Activated CD8-positive, alpha-beta T cell treated with anti-CD3 and anti-CD28 coated beads for 36 hours (primary cell): ENCODE data around the gene UTRN. TPM values are rescaled to one million over a fixed set of nuclear protein-coding genes. Genes with fewer than 3 reads are reported as not detected.
A peak's percentile ranks its signal among the peaks of the same experiment; 100 is the strongest.

Experiments
- ATAC-seq: fragments of 200-7000 bp; cut with Tn5 transposase; one replicate; pipeline ENCODE4 v1.10.0; 2021; ENCODE audit warnings: mild to moderate bottlenecking, moderate library complexity
- CTCF ChIA-PET: fragments of 350-600 bp; sonication (Branson Sonifier 250); formaldehyde crosslinking; loops from one replicate; lab custom pipeline; 2021; ENCODE audit warnings: antibody characterized with exemption; lab: Charles Lee
- POLR2A ChIA-PET: fragments of 350-600 bp; sonication (Branson Sonifier 250); formaldehyde crosslinking; loops from one replicate; lab custom pipeline; 2021; ENCODE audit warnings: antibody characterized with exemption; lab: Charles Lee
- DNase-seq: peaks from one replicate; pipeline ENCODE4 v3.0.0-alpha.2; 2020
- H3K27ac Mint-ChIP-seq: one replicate; pipeline ENCODE4 v1.8.0; 2021; ENCODE audit warnings: mild to moderate bottlenecking, mixed read lengths
- H3K27me3 Mint-ChIP-seq: one replicate; pipeline ENCODE4 v1.8.0; 2021; ENCODE audit warnings: mixed read lengths
- H3K36me3 Mint-ChIP-seq: one replicate; pipeline ENCODE4 v1.8.0; 2021; ENCODE audit warnings: low read depth, mixed read lengths
- H3K4me1 Mint-ChIP-seq: one replicate; pipeline ENCODE4 v1.8.0; 2021; ENCODE audit warnings: low read depth, mixed read lengths
- H3K4me3 Mint-ChIP-seq: one replicate; pipeline ENCODE4 v1.8.0; 2021; ENCODE audit warnings: mild to moderate bottlenecking, moderate library complexity, mixed read lengths
- H3K9me3 Mint-ChIP-seq: one replicate; pipeline ENCODE4 v1.8.0; 2021; ENCODE audit warnings: mixed read lengths
- intact Hi-C: fragments of 100-400 bp; cut with micrococcal nuclease; formaldehyde crosslinking; loops from one replicate; pipeline ENCODE4 v1.10.0; 2022
- total RNA-seq, 2 experiments: library from RNA; stranded (reverse); gene quantifications; one replicate each; pipeline ENCODE4 v1.2.3, GENCODE V29; 2021
- TF ChIP-seq, protein P1 (sequence below): fragments of 200-600 bp; IDR thresholded peaks from one replicate; pipeline ENCODE4 v1.8.0; 2022; ENCODE audit warnings: antibody characterized with exemption, mild to moderate bottlenecking

Gene UTRN
- total RNA-seq: 10 to 100 TPM; 53.9 to 58.5 TPM

DNA sequence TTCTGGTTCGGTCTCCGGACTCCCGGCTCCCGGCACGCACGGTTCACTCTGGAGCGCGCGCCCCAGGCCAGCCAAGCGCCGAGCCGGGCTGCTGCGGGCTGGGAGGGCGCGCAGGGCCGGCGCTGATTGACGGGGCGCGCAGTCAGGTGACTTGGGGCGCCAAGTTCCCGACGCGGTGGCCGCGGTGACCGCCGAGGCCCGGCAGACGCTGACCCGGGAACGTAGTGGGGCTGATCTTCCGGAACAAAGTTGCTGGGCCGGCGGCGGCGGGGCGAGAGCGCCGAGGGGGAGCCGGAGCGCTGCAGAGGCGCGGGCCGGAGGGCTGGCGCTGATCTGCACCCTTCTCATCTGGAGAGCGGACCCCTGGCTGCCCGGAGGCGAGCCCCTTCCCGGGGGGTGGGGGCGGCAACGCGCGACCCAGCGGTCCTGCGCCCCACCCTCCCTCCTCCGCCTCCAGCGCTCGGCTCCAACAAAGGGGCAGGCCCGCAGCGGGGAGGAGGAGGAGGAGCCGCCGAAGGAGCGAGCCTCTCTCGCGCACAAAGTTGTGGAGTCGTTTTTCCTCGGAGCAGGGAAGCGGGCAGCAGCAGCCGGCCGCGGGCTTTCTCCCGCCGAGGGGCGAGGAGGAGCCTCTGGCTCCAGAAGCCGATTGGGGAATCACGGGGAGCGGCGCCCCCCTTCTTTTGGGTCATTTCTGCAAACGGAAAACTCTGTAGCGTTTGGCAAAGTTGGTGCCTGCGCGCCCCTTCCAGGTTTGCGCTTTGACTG is at the start of gene UTRN:
UTRN (plus strand) TSS at position 553 of the 765 bp plus-strand sequence. CDS start 6,494 bp downstream, outside the sequence.
- H3K27me3 Mint-ChIP-seq: peaks cover 18% of the 10 kb centered on the region
- ChIA-PET POLR2A (interaction anchor here (1.0 to 2.3 kb wide), 4 partner anchors 14 to 134 kb away, joined by 3 to 9 read pairs (median 4); no protein-coding TSS in a partner anchor), CTCF (interaction anchor here (1.0 to 1.7 kb wide), 3 partner anchors 10 to 66 kb away, joined by 3 to 5 read pairs (median 5); no protein-coding TSS in a partner anchor)
- intact Hi-C loops: loop anchor here (5.0 kb wide), 1 partner anchor 67 kb away; no protein-coding TSS in a partner anchor
- H3K4me3 Mint-ChIP-seq: peak within 1 kb of the TSS; percentile 78
- H3K36me3 Mint-ChIP-seq: no peaks in the 10 kb centered on the region
- TF ChIP-seq, protein P1, sequence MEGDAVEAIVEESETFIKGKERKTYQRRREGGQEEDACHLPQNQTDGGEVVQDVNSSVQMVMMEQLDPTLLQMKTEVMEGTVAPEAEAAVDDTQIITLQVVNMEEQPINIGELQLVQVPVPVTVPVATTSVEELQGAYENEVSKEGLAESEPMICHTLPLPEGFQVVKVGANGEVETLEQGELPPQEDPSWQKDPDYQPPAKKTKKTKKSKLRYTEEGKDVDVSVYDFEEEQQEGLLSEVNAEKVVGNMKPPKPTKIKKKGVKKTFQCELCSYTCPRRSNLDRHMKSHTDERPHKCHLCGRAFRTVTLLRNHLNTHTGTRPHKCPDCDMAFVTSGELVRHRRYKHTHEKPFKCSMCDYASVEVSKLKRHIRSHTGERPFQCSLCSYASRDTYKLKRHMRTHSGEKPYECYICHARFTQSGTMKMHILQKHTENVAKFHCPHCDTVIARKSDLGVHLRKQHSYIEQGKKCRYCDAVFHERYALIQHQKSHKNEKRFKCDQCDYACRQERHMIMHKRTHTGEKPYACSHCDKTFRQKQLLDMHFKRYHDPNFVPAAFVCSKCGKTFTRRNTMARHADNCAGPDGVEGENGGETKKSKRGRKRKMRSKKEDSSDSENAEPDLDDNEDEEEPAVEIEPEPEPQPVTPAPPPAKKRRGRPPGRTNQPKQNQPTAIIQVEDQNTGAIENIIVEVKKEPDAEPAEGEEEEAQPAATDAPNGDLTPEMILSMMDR: no peak
- H3K27ac Mint-ChIP-seq: peak within 1 kb of the TSS; percentile 82
- DNase-seq: peak; percentile 56
- no peaks in the 10 kb centered on the region for H3K9me3 Mint-ChIP-seq
- peaks cover 11% of the 10 kb centered on the region for H3K4me1 Mint-ChIP-seq
- peak; percentile 68 for ATAC-seq

DNA sequence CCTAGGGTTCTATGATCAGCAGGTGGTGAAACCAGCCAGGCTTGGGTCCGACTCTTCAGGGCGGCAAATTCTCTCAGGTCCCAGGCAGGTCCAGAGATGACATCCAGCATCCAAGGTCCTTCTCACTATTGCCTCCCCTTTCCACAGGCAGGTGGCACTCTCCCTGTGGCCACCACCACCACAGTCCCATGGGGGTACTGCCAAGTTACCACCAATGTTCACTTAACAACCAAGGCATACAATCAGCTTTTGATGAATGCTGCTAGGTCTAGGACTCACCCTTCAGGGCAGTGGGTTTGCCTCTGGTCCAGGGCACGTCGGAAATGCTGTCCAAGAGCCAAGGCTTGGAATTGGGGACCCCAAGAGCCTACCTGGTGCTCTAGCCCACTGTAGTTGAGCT is 40.4 kb upstream of the UTRN start:
- ATAC-seq (no peak), DNase-seq (no peak)
- intact Hi-C loops: no loop called here
- TF ChIP-seq, protein P1: no peak
- ChIA-PET POLR2A (interaction anchor here (1.1 kb wide), 1 partner anchor 16 kb away, joined by 3 read pairs; no protein-coding TSS in a partner anchor), CTCF (interaction anchor here (1.1 kb wide), 1 partner anchor 26 kb away, joined by 3 read pairs; no protein-coding TSS in a partner anchor)
- H3K9me3 Mint-ChIP-seq: no peaks in the 10 kb centered on the region
- no peak overlapping the region for H3K4me3 Mint-ChIP-seq
- H3K27me3 Mint-ChIP-seq: peaks cover 2% of the 10 kb centered on the region
- no peaks in the 10 kb centered on the region for H3K36me3 Mint-ChIP-seq
- H3K4me1 Mint-ChIP-seq: peaks cover 17% of the 10 kb centered on the region
- no peak overlapping the region for H3K27ac Mint-ChIP-seq

DNA sequence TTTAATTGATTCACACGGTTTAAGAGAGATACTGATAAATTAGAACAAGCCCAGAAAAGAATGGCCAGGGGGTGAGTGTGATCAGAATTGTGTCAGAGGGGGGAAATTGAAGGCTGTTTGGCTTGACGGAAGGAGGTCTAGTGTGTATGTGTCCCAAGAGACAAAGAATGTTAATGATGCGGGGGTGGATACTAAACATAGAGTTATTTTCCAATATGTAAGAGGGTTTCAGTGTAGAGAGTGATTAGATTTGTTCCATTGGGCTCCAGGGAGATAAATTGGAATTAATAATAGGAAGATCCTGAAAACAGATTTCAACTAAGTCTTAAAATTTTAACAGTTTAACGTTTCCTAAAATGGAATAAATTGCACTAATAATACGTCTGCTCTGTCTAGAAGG is 38.1 kb upstream of the UTRN start:
- intact Hi-C loops: no loop called here
- Mint-ChIP-seq H3K36me3 (no peaks in the 10 kb centered on the region), H3K9me3 (no peaks in the 10 kb centered on the region), H3K4me1 (peaks cover 17% of the 10 kb centered on the region), H3K4me3 (no peak overlapping the region), H3K27ac (no peak overlapping the region), H3K27me3 (peaks cover 5% of the 10 kb centered on the region)
- DNase-seq: no peak
- ChIA-PET POLR2A (interaction anchor here (1.2 kb wide), 1 partner anchor 14 kb away, joined by 3 read pairs; no protein-coding TSS in a partner anchor), CTCF (no interaction called here)
- TF ChIP-seq, protein P1: no peak
- ATAC-seq: no peak

DNA sequence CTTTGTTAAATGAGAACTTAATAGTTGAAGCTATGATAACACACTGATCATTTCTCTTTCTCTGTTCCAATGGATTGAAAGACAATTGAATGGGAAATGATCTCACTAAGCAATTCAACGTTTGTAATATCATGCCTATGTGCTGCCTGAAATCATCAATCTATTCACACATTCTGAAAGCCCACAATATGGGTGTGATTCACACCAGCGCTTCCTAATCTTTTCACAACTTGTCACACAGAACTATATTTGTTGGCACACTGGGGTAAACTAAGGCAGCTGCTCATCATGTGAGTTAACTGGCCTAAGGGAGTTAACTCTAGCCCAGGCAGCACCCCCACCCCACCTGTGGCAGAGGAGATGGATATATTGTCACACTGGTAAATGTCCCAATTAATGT is 37.1 kb upstream of the UTRN start:
- intact Hi-C loops: no loop called here
- Mint-ChIP-seq H3K27ac (no peak overlapping the region), H3K9me3 (no peaks in the 10 kb centered on the region), H3K4me1 (peaks cover 17% of the 10 kb centered on the region), H3K27me3 (peaks cover 5% of the 10 kb centered on the region), H3K36me3 (no peaks in the 10 kb centered on the region), H3K4me3 (no peak overlapping the region)
- DNase-seq (peak; percentile 14), ATAC-seq (peak; percentile 57)
- ChIA-PET CTCF (interaction anchor here (1.0 to 1.5 kb wide), 2 partner anchors 29 to 38 kb away, joined by 3 read pairs; no protein-coding TSS in a partner anchor), POLR2A (interaction anchor here (0.8 kb wide), 3 partner anchors 35 to 40 kb away, joined by 3 to 4 read pairs (median 3); no protein-coding TSS in a partner anchor)
- TF ChIP-seq, protein P1: no peak
